NCI-H69 (cell line): ENCODE results near the gene CCDC171.
"Not testable (repeated sequence)": the region's sequence is repeated elsewhere in the genome, so short reads cannot be mapped to it uniquely, and the experiment has no call there.

Experiments
- DNase-seq: peaks from one replicate; lab custom pipeline; 2025; lab: John Stamatoyannopoulos, UW

CCDC171 gene

DNA sequence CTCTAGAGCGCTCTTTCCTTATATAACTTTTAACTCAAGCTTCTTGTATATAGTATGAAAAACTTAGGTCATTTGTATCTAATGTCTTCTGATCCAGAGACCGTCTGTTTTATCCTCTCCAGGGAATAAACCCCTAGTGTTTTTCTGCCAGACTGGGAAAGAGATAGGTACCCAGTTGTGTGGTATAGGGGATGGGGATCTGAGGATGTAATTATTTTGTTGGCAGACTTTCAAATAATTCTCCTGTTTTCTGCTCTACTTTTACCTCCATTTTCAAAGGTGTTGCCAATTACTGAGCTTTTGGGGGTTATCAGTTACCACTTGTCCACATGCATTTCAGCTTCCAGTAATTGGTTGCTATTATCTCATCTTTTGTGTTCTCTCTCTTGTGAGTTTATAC, 17.9 kb downstream of the CCDC171 start:
- DNase-seq: peak; percentile 92

DNA sequence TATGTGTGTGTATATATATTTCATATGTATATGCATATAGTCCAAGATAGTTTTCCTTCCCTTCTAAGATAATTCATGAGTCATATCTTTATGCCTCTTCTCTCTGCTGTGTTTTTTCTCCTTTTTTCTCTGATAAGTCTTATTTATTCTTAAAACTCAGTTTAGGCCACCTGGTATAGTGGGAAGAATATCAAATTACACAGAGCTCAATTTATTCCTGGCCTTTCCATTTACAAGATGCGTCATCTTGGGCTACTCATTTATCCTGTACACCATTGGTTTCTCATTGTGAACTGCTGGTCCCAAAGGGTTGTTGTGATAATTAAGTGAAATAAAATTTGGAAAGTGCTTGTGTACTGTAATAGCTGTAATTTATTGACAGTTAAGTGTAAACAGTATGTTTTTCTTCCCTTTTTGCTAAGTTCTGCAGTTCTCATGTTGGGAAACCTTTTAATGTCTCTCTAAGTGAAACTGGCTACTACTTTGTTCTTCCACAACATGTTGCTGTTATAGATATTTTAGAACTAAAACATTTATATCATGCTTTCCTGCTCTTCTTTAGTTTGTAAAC, 19.4 kb downstream of the CCDC171 start:
- peak; percentile 84 for DNase-seq

DNA sequence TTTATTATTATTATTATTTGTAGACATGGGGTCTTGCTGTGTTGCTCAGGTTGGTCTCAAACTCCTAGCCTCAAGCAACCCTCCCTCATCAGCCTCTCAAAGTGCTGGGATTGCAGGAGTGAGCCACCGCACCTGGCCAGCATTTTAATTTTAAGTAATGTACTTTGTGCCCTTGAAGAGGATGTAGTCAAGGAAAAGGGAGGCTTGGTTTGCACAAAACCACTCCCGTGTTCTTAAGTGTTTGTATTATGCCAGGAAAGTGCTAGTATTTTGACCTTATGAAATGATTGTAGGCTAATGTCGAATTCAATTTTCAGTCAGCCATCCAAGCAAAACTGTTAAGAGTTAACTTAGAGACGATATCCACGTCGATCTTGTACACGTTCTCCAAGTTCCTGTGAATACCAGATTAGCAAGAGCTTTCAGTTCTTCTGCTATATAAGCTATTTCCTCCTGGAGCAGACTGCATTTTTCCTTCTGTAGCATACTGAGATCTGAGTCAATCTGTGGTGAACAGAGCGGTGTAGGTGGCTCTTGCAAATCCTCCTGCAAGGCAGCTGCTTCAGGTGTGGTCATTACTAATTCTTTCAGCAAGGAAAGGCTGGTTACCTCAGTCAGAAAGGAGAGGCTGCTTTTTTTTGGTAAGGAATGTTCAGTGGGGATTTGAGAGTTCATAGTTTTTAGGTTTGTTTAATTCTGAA, 23.7 kb downstream of the CCDC171 start:
- no peak for DNase-seq

DNA sequence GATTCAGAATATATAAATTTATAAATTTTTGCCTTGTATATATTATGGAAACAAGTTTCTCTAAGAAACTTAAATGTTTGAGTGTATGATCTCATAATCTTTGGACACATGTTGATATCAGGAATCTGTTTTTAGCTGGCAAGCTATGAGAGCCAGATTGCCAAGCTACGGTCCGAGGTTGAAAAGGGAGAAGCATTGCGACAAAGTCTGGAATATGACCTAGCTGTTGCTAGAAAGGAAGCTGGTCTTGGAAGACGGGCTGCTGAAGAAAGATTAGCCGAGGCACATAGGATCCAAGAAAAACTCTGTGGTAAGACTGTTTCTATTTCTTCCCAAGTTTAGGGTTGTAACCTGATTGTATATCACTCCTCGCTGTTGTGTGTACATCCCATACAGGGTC, 25.9 kb downstream of the CCDC171 start:
- no peak for DNase-seq

DNA sequence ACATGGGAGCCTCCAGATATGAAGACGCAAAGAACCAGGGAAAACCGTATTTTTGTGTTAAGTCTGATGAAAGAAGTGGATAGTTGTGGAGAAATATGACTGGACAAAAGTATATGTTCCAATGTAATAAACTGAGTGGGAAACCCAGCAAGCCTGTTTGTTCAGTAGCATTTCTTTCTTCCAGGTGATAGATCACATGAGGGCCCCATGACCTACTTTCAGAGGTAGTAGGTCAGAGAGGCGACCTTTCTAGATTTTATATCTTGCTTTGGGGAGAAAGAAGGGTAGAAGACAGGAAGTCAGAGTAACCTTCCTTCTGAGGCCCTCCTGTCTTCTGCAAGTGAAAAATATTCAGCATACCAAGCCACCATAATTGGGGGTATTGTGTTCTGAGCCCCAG, 31.5 kb downstream of the CCDC171 start:
- DNase-seq: no peak

DNA sequence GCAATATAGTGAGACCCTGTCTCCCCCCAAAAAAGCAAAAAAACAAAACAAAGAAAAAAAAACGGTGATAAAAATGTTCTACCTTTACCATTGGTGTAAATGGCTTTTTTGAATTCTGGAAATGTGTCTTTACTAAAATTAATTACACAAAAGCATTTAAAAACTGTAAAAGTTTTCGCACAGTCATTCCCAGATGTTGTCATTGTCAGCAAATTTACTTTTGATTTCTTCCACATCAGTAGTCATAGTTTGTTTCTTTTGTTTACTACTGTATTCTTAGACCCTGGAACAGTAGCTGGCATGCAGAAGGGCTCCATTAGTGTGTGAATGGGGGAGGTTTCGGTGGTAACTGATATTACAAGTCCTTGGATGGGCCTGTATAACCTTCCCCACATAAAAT, 39.5 kb downstream of the CCDC171 start:
- no peak for DNase-seq

DNA sequence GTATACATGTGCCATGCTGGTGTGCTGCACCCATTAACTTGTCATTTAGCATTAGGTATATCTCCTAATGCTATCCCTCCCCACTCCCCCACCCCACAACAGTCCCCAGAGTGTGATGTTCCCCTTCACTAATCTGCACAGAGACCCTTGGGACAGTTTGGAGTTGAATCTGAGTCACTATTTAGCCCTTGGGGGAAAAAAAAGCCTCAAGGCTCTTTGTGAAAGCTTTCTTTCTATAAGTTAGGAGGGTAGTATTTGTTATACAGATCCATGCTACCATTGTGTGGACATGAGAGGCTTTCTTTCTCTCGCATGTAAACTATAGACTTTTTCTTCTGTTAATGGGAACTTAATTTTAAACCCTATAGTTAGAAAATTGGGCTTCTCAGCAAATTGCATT, 40.1 kb downstream of the CCDC171 start:
- peak; percentile 57 for DNase-seq

DNA sequence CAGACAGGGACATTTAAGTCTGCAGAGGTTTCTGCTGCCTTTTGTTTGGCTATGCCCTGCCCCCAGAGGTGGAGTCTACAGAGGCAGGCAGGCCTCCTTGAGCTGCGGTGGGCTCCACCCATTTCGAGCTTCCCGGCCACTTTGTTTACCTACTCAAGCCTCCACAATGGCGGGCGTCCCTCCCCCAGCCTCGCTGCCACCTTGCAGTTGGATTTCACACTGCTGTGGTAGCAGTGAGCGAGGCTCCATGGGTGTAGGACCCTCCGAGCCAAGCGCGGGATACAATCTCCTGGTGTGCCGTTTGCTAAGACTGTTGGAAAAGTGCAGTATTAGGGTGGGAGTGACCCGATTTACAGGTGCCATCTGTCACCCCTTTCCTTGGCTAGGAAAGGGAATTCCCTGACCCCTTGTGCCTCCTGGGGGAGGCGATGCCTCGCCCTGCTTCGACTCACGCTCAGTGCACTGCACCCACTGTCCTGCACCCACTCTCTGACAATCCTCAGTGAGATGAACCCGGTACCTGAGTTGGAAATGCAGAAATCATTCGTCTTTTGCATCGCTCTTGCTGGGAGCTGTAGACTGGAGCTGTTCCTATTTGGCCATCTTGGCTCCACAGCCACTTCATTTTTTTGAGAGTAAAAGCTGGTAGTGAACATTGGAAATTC, 48.0 kb downstream of the CCDC171 start:
- not testable (repeated sequence) for DNase-seq

DNA sequence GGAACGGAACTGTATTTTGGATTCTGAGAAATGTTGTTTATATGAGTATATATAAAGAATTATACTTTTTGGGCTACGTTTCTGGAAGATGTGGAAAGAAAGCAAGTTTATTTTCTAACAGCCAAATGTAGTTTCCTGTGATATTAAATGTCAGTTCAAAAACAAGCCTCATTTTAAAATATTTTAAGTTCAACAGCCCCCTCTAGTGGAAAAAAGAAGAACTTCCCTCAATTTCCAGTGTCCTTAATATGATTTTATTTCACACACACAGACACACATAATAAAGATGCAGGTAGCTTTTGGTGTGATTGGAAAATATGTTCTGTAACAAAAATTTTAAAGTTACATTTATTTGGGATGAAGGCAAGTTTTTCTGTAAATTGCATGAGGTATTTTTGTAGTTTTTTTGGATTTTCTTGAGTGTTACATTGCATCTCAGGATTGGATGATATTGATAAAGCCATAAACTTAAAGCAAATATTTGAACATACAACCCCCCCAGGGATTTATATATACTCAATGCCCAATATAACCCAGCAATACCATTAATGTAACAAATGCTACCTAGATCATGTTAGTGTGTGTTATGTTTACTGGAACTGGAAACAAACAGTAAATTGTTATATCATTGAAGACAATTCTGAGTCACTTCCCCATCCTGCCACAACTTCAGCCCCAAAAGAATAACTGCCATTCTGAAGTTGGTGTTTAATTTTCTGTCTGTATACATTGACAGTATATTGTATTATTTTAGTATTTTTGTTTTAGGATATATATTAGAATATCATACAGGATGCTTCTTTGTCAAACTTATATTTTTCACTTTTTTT, 54.0 kb downstream of the CCDC171 start:
- DNase-seq: peak; percentile 67

DNA sequence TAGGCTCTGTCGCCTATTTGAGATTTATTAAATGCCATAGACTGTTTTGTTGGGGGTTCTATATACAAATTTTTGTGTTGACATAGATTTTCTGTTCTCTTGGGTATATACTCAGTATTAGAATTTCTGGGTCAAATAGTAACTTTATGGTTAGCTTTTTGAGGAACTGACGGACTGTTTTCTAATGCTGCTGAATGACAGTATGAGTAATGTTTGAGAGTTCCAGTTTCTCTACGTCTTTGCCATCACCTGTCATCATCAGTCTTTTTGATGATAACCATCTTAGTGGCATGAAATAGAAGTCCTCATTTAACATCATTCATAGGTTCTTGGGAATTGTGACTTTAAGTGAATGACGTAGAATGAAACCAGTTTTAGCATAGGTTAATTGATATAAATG, 60.1 kb downstream of the CCDC171 start:
- no peak for DNase-seq

DNA sequence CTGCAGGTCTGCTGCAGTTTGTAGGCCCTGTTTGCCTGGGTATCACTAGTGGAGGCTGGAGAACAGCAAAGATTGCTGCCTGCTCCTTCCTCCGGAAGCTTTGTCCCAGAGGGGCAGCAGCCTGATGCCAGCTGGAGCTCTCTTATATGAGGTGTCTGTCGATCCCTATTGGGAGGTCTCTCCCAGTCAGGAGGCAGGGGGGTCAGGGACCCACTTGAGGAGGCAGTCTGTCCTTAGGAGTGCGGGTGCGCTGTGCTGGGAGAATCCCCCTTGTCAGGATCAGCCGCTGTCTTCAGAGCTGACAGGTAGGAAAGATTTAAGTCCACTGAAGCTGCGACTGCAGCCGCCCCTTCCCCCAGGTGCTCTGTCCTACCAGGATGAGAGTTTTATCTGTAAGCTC, 64.9 kb downstream of the CCDC171 start:
- no peak for DNase-seq

DNA sequence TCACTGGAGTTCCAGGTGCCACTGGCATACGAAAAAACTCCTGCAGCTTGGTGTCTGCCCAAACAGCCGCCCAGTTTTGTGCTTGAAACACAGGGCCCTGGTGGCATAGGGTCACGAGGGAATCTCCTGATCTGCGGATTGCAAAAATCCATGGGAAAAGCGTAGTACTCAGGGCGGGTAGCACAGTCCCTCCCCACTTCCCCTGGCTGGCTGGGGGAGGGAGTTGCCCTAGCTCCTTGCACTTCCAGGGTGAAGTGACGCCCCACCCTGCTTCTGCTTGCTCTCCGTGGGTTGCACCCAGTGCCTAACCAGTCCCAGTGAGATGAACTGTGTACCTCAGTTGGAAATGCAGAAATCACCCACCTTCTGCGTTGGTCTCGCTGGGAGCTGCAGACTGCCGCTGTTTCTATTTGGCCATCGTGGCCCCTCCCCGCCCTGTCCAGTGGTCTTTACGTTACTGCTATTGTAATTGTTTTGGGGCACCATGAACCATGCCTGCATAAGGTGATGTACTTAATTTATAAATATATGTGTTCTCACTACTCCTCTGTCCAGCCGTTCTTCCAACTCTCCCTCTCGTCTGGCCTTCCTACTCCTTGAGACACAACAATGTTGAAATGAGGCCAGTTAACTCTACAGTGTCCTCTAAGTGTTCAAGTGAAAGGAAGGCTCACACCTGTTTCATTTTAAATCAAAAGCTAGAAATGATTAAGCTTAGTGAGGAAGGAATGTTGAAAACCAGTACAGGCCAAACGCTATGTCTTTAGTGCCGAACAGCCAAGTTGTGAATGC, 65.9 kb downstream of the CCDC171 start:
- no peak for DNase-seq

DNA sequence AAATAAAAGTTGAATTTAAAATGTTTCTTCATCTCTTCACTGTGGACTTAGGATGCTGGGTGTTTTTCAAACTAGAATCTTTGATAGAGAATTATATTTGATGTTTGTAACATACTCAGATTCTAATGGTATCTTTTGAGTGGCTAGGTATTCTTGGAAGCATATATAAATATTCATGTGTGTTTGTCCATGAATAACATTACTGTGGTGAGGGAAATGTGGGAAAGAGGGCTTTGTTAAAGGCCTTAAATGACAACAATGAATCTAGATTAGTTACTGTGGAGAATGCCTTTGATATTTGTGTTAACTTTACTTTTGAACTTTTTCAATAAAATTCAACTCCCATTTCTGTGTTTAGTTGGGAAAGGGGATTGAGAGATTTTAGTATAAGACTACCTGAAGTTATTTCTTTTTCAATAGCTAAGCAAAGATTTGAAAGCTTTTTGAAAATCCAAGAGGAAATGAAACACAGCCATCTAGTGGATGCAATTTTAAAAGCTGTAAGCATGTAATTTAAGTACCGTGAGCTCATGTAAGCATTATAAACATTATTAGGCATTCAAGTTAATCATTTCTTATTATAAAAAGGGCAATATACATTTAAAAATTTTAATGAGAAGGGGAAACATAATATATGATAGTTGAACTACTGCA, 69.6 kb downstream of the CCDC171 start:
- DNase-seq: peak; percentile 28

DNA sequence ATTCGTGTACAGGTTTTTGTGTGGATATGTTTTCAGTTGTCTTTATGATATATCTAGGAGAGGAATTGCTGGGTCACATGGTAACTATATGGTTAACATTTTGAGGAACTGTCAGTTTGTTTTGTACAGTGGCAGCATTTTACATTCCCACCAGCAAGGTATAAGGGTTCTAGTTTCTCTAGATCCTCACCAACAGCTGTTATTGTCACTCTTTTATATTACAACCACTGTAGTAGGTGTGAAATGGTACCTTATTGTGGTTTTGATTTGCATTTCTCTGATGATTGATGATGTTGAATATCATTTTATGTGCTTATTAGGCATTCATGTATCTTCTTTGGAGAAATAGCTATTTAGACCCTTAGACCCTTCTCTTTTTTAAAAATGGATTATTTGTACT, 82.9 kb downstream of the CCDC171 start:
- no peak for DNase-seq

DNA sequence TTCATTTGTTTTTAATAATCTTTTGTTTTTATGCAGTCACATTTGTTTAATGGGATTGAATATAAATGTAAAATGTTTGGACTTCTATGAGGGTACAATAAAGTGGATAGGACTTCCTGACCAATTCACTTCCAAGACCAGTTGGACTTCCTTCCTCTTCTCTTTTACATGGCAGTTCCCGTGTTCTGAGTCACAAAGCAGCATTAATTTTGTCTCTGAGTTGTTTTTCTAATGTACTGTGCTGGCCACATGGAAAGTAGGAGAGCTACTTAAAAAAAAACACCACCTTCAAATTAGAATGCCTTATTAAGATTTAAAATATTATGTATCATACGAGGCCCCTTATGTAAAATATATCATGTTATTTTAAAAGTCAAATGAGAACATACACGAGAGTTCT, 87.3 kb downstream of the CCDC171 start:
- DNase-seq: no peak

DNA sequence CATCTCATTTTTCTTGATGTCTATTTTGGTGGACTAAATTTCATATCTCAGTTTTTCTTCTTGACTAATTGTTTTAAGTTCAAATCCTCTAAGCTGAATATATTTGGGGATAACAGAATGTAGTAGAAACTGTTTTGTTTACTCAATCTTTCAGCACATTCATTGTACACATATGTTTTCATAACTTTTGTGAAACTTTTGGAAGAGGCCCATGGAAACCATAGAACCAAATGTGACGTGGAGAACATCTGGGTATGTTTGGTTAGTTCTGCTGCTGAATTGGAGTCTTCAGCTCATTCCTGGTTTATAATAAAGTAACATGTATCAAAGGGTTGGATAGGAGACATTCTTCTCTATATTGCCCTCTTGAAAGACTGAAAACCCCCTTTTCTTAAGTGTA, 88.4 kb downstream of the CCDC171 start:
- DNase-seq: no peak

DNA sequence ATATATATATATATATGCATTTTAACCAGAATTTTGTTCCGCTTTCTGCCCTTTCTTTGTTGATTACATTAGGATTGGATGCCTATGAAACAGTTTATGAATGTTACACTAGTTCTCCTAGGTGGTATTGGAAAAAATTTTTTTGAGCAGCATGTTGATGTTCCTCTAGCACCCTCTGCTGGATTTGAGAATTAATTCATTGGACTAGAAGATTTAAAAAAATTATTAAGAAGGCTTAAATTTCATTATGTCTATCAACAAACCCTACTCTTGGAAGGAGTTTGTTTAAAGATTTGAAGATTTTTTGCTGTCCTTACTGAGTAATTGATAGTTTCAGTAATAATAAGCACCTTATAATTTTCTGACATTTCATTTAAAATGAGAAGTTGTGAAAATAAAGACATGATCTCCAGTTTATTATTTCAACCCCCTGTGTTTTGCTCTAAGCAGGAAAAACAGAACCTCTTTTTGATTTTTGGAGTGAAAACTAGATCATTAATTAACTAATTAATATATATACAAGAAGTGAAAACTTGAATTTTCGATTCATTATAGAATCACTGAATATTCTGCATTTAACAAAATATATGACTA, 89.6 kb downstream of the CCDC171 start:
- peak; percentile 75 for DNase-seq

DNA sequence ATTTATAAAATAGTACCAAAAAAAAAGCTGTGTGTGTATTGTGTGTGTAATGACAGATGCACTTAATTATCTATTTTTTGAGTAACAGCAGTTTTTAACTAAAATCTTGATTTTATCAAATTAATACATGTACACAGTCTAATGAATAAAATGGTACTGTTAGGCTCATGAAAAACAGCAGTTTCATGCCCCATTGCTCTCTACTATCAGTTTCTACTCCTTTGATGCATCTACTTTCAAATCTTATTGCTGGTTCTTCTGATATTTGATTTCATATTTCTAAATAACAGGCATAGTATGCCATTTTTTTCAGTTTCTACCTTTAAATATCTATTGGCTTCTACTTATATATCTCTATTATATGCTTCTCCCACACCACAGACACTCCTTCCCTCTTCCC, 117.4 kb downstream of the CCDC171 start:
- DNase-seq: no peak

DNA sequence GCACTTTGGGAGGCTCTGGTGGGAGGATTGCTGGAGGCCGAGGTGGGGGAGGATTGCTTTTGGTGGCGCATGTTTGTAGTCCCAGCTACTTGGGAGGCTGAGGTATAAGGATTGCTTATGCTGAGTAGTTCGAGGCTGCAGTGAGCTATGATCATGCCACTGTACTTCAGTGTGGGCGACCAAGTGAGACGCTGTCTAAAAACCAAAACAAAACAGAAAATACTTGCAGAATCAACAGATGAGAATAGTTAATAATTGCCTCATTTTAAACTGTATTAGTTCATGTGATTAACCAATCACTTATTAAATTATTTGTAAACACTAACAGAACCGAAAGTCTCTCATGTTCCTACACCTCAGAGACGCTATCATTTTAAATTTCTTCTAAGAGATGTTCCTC, 118.1 kb downstream of the CCDC171 start:
- no peak for DNase-seq

DNA sequence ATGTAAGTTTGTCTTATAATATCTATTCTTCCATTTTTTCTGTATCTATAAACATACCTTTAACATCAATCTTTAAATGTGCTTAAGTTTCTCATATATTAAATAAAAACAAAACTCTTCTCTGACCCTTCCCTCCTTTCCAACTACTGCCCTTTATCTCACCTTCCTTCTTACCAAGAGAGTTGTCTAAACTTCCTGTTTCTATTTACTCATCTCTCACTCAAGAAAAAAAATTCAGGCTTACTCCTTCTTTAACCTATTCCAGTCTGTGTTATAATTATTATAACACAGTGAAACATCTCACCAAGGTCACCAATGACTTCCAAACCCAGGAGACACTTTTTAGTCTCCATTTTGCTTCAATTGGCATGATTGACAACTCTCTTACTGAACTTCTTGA, 140.9 kb downstream of the CCDC171 start:
- DNase-seq: no peak

DNA sequence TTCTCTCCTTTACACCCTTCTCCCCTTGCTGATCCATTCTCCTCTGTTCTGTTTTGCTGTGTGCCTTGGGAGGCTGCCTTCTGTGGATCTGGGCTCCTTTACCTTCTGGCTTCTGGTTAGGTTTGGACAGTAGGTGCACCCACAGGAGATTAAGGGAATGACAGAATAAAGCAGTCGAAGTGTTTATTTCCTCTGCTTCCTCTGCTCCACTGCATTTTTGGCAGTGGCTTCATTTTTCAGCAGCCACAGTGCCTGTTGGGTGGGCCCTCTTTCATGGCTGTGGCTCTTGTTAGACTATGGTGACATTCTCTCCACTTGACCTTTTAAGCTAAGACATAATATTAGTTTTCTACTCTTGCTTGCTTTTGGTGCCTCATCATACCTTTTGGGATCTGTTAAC, 144.1 kb downstream of the CCDC171 start:
- no peak for DNase-seq
